Loucy (cell line): Measurements from ENCODE around the gene GTF2F1.

Source experiments
- CTCF ChIP-seq: fragments of 200-600 bp; sonication (generic); conservative IDR thresholded peaks from 2 replicates; pipeline ENCODE4 v1.5.1; 2014; ENCODE audit warnings: mild to moderate bottlenecking, antibody characterized with exemption, low read length
- EZH2phosphoT487 ChIP-seq: fragments of 200-600 bp; IDR thresholded peaks from 2 replicates; pipeline ENCODE4 v1.6.1; 2018; ENCODE audit warnings: antibody characterized with exemption, mild to moderate bottlenecking, moderate library complexity, borderline replicate concordance

DNA sequence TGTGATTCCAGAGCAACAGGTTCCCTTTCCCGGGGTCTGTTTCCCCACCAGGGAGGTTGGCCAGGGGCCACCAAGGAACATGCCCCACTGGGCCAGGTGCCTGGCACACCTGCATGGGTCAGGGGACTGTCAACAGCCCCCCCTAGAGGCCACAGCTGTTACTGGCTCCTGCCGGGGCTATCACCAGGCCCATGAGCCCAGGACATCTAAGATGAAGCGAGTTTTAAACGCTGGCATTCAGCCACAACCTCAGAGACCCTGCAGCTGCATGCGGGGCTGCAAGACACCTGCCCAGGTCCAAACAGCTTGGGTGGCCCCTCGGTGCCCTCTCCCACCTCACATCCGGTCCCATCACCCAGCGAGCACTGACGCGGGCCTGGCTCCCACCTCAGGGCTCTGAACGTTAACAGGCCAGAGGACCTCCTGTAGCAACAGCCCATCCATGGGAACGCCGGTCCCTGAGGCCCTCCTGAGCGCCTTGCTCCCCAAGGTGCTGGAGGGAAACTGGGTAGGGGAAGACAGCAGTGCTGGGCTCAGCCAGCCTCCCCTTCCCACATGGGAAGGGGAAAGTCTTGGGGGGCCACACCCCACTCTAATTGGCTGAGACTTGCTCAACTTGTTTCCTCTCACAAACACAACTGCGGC is 19.6 kb upstream of the GTF2F1 start:
- TF ChIP-seq CTCF, result peak; percentile 84
- no peak for TF ChIP-seq EZH2phosphoT487
